ENCODE measurements around the gene REM2. TPM values are rescaled to one million over a fixed set of nuclear protein-coding genes. Genes with fewer than 3 reads are reported as not detected.

The REM2 gene
- total RNA-seq, 1 experiment from 2014 or later = 1.5 TPM

GRCh38 chr14:22888662-22889061 lies 5.6 kb downstream of the REM2 start:
- POLR2A ChIA-PET = no interaction called here
- Mint-ChIP-seq H3K36me3 (no peaks in the 10 kb centered on the region), H3K27me3 (ENCODE audit: low read depth) (peaks cover 31% of the 10 kb centered on the region), H3K9me3 (no peaks in the 10 kb centered on the region), H3K4me3 (no peak overlapping the region), H3K27ac (no peak overlapping the region), H3K4me1 (peaks cover 28% of the 10 kb centered on the region)
- CTCF ChIA-PET = interaction anchor here (0.6 to 3.6 kb wide), 8 partner anchors 11 to 474 kb away, joined by 3 to 24 read pairs (median 4); partner anchors contain the start of gene LRP10
- TF ChIP-seq TP53 (CRISPR knock-in tag; IDR thresholded peaks at IDR 0.05) (no peak), JAZF1 (CRISPR knock-in tag; IDR thresholded peaks at IDR 0.05) (no peak), ZNF396 (CRISPR knock-in tag; IDR thresholded peaks at IDR 0.05; ENCODE audit: borderline replicate concordance) (no peak), KAT7 (CRISPR knock-in tag; IDR thresholded peaks at IDR 0.05; ENCODE audit: borderline replicate concordance) (no peak), TEAD1 (CRISPR knock-in tag; IDR thresholded peaks at IDR 0.05) (no peak), ZMAT4 (CRISPR knock-in tag; IDR thresholded peaks at IDR 0.05) (no peak), TCF7 (CRISPR knock-in tag; IDR thresholded peaks at IDR 0.05; ENCODE audit: low read depth) (no peak), GABPB1 (CRISPR knock-in tag; IDR thresholded peaks at IDR 0.05) (no peak), ZNF121 (CRISPR knock-in tag; IDR thresholded peaks at IDR 0.05) (no peak), ETV6 (CRISPR knock-in tag; IDR thresholded peaks at IDR 0.05) (no peak), MYBL2 (CRISPR knock-in tag; IDR thresholded peaks at IDR 0.05) (no peak), NR2C2 (CRISPR knock-in tag; IDR thresholded peaks at IDR 0.05) (no peak), ZNF232 (CRISPR knock-in tag; IDR thresholded peaks at IDR 0.05) (no peak), ZNF138 (CRISPR knock-in tag; conservative IDR thresholded peaks at IDR 0.05) (no peak), ZNF219 (CRISPR knock-in tag; IDR thresholded peaks at IDR 0.05; ENCODE audit: borderline replicate concordance) (no peak), ZNF416 (CRISPR knock-in tag; IDR thresholded peaks at IDR 0.05) (no peak)
- TF ChIP-seq, protein P1, sequence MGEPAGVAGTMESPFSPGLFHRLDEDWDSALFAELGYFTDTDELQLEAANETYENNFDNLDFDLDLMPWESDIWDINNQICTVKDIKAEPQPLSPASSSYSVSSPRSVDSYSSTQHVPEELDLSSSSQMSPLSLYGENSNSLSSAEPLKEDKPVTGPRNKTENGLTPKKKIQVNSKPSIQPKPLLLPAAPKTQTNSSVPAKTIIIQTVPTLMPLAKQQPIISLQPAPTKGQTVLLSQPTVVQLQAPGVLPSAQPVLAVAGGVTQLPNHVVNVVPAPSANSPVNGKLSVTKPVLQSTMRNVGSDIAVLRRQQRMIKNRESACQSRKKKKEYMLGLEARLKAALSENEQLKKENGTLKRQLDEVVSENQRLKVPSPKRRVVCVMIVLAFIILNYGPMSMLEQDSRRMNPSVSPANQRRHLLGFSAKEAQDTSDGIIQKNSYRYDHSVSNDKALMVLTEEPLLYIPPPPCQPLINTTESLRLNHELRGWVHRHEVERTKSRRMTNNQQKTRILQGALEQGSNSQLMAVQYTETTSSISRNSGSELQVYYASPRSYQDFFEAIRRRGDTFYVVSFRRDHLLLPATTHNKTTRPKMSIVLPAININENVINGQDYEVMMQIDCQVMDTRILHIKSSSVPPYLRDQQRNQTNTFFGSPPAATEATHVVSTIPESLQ (CRISPR knock-in tag; IDR thresholded peaks at IDR 0.05) = no peak
- TF ChIP-seq, protein P2, sequence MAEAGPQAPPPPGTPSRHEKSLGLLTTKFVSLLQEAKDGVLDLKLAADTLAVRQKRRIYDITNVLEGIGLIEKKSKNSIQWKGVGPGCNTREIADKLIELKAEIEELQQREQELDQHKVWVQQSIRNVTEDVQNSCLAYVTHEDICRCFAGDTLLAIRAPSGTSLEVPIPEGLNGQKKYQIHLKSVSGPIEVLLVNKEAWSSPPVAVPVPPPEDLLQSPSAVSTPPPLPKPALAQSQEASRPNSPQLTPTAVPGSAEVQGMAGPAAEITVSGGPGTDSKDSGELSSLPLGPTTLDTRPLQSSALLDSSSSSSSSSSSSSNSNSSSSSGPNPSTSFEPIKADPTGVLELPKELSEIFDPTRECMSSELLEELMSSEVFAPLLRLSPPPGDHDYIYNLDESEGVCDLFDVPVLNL (CRISPR knock-in tag; IDR thresholded peaks at IDR 0.05; ENCODE audit: borderline replicate concordance, low read depth) = no peak
- TF ChIP-seq, protein P3, sequence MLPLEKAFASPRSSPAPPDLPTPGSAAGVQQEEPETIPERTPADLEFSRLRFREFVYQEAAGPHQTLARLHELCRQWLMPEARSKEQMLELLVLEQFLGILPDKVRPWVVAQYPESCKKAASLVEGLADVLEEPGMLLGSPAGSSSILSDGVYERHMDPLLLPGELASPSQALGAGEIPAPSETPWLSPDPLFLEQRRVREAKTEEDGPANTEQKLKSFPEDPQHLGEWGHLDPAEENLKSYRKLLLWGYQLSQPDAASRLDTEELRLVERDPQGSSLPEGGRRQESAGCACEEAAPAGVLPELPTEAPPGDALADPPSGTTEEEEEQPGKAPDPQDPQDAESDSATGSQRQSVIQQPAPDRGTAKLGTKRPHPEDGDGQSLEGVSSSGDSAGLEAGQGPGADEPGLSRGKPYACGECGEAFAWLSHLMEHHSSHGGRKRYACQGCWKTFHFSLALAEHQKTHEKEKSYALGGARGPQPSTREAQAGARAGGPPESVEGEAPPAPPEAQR (CRISPR knock-in tag; IDR thresholded peaks at IDR 0.05) = no peak
- TF ChIP-seq, protein P4, sequence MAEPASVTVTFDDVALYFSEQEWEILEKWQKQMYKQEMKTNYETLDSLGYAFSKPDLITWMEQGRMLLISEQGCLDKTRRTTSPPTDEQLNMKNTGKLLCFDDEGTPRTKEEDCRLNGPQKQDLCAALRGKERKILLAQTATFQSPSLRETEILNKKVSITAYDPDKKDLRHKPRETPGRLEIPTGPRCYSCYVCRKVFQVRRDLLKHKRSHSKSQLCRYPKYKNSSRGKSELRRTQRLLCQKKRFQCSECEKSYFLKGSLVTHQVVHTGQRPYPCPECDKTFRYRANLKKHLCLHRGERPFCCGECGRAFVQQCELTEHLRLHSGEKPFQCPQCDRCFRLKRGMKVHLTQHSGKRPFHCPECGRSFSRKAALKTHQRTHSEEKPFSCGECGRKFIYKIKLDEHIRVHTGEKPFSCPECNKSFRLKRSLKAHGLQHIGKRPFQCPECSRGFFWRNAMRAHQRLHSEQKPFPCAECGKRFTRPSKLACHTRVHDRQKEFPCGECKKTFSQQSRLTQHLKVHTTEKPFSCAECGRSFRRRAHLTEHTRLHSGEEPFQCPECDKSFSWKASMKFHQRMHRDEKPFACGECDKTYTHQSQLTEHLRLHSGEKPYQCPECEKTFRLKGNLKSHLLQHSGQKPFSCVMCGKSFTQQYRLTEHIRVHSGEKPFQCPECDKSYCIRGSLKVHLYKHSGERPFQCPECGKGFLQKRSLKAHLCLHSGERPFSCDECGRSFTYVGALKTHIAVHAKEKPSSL (CRISPR knock-in tag; conservative IDR thresholded peaks at IDR 0.05) = no peak
- DNase-seq (ENCODE audit: low spot score) (no peak), ATAC-seq (no peak)

DNA sequence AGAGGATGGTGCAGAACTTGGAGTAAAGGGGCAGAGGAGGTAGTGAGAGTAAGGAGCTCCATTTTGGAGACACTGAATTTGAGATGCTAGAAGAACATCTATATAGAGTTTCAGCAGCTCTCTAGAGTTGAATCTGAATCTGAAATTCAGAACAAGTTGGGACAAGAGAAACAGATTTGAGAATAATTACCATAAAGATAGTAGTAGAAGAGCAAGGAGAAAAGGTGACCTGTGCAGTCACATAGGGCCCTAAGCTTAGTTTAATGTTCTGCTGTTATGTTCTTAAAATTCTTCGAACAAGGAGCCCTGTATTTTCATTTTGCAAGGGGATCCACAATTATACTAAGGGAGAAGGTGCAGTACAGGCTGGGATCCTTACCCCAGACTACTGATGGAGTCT lies 7.4 kb downstream of the REM2 start:
- Mint-ChIP-seq H3K4me3 (no peak overlapping the region), H3K27ac (no peak overlapping the region), H3K9me3 (no peaks in the 10 kb centered on the region), H3K27me3 (ENCODE audit: low read depth) (peaks cover 26% of the 10 kb centered on the region), H3K36me3 (no peaks in the 10 kb centered on the region), H3K4me1 (peaks cover 25% of the 10 kb centered on the region)
- ATAC-seq (no peak), DNase-seq (ENCODE audit: low spot score) (no peak)
- ChIA-PET POLR2A (no interaction called here), CTCF (interaction anchor here (1.0 to 3.6 kb wide), 4 partner anchors 9 to 67 kb away, joined by 3 to 24 read pairs (median 8); partner anchors contain the start of gene LRP10)
- TF ChIP-seq NR1H2 (CRISPR knock-in tag; IDR thresholded peaks at IDR 0.05) (no peak), ZNF512 (CRISPR knock-in tag; IDR thresholded peaks at IDR 0.05; ENCODE audit: borderline replicate concordance) (no peak), ZNF263 (CRISPR knock-in tag; IDR thresholded peaks at IDR 0.05; ENCODE audit: low read depth) (no peak), FOXP1 (CRISPR knock-in tag; IDR thresholded peaks at IDR 0.05; ENCODE audit: borderline replicate concordance) (no peak), ZNF121 (CRISPR knock-in tag; IDR thresholded peaks at IDR 0.05) (no peak), OVOL2 (CRISPR knock-in tag; IDR thresholded peaks at IDR 0.05; ENCODE audit: borderline replicate concordance) (no peak)
- TF ChIP-seq, protein P4 (CRISPR knock-in tag; conservative IDR thresholded peaks at IDR 0.05) = no peak

Measured in WTC11 (cell line).